ENCODE results near the gene COX6A1.

GRCh38 chr12:120406553-120406952 is 31.4 kb upstream of the COX6A1 start:
- no peak for TF ChIP-seq CTCF (IDR thresholded peaks at IDR 0.05)
- TF ChIP-seq POLR2A (IDR thresholded peaks at IDR 0.05): no peak
